ENCODE data around the gene KMT5C.

Gene KMT5C

GRCh38 chr19:55365964-55366363, 26.3 kb downstream of the KMT5C start:
- TF ChIP-seq CTCF (conservative IDR thresholded peaks at IDR 0.05; ENCODE audit: low read depth, low read length): no peak
- no peak overlapping the region for H3K4me3 ChIP-seq (IDR thresholded peaks at IDR 0.05; ENCODE audit: insufficient read depth, low read depth, low read length)
- no peak overlapping the region for H2AFZ ChIP-seq (ENCODE audit: low read depth)
- no peak overlapping the region for H3K4me2 ChIP-seq
- H3K4me1 ChIP-seq (ENCODE audit: low read depth, poor library complexity, severe bottlenecking): no peaks in the 10 kb centered on the region
- no peaks in the 10 kb centered on the region for H3K79me2 ChIP-seq (ENCODE audit: insufficient read depth, low read depth)
- peaks cover 60% of the 10 kb centered on the region for H3K27me3 ChIP-seq (ENCODE audit: insufficient read depth, low read depth)
- H3K36me3 ChIP-seq (ENCODE audit: insufficient read depth): no peaks in the 10 kb centered on the region
- H3K9ac ChIP-seq: no peak overlapping the region
- H4K20me1 ChIP-seq (ENCODE audit: insufficient read depth): no peaks in the 10 kb centered on the region
- H3K27ac ChIP-seq: no peak overlapping the region

GRCh38 chr19:55366790-55367189, 27.1 kb downstream of the KMT5C start:
- Histone ChIP-seq H3K4me2 (no peak overlapping the region), H3K4me3 (IDR thresholded peaks at IDR 0.05; ENCODE audit: insufficient read depth, low read depth, low read length) (no peak overlapping the region), H3K79me2 (ENCODE audit: insufficient read depth, low read depth) (no peaks in the 10 kb centered on the region), H2AFZ (ENCODE audit: low read depth) (no peak overlapping the region), H3K9ac (no peak overlapping the region), H3K27ac (no peak overlapping the region), H4K20me1 (ENCODE audit: insufficient read depth) (no peaks in the 10 kb centered on the region), H3K36me3 (ENCODE audit: insufficient read depth) (no peaks in the 10 kb centered on the region), H3K4me1 (ENCODE audit: low read depth, poor library complexity, severe bottlenecking) (no peaks in the 10 kb centered on the region), H3K27me3 (ENCODE audit: insufficient read depth, low read depth) (peaks cover 68% of the 10 kb centered on the region)
- TF ChIP-seq CTCF (conservative IDR thresholded peaks at IDR 0.05; ENCODE audit: low read depth, low read length): no peak

GRCh38 chr19:55368106-55368505, 28.4 kb downstream of the KMT5C start:
- Histone ChIP-seq H3K4me2 (no peak overlapping the region), H3K27ac (no peak overlapping the region), H4K20me1 (ENCODE audit: insufficient read depth) (no peaks in the 10 kb centered on the region), H3K36me3 (ENCODE audit: insufficient read depth) (no peaks in the 10 kb centered on the region), H2AFZ (ENCODE audit: low read depth) (no peak overlapping the region), H3K27me3 (ENCODE audit: insufficient read depth, low read depth) (peaks cover 68% of the 10 kb centered on the region), H3K4me3 (IDR thresholded peaks at IDR 0.05; ENCODE audit: insufficient read depth, low read depth, low read length) (no peak overlapping the region), H3K4me1 (ENCODE audit: low read depth, poor library complexity, severe bottlenecking) (no peaks in the 10 kb centered on the region), H3K79me2 (ENCODE audit: insufficient read depth, low read depth) (no peaks in the 10 kb centered on the region), H3K9ac (no peak overlapping the region)
- TF ChIP-seq CTCF (conservative IDR thresholded peaks at IDR 0.05; ENCODE audit: low read depth, low read length): no peak

GRCh38 chr19:55368701-55369563, 29.3 kb downstream of the KMT5C start:
- Histone ChIP-seq H4K20me1 (ENCODE audit: insufficient read depth) (no peaks in the 10 kb centered on the region), H3K36me3 (ENCODE audit: insufficient read depth) (no peaks in the 10 kb centered on the region), H3K79me2 (ENCODE audit: insufficient read depth, low read depth) (no peaks in the 10 kb centered on the region), H3K4me3 (IDR thresholded peaks at IDR 0.05; ENCODE audit: insufficient read depth, low read depth, low read length) (no peak overlapping the region), H3K27me3 (ENCODE audit: insufficient read depth, low read depth) (peaks cover 71% of the 10 kb centered on the region), H3K4me2 (no peak overlapping the region), H2AFZ (ENCODE audit: low read depth) (no peak overlapping the region), H3K4me1 (ENCODE audit: low read depth, poor library complexity, severe bottlenecking) (no peaks in the 10 kb centered on the region), H3K9ac (no peak overlapping the region), H3K27ac (no peak overlapping the region)
- TF ChIP-seq CTCF (conservative IDR thresholded peaks at IDR 0.05; ENCODE audit: low read depth, low read length): no peak

Measured in KMS-11 (cell line).